H4 (cell line): Measurements from ENCODE around the gene MYH9. TPM values are rescaled to one million over a fixed set of nuclear protein-coding genes. Genes with fewer than 3 reads are reported as not detected.
"Not testable (repeated sequence)": the region's sequence is repeated elsewhere in the genome, so short reads cannot be mapped to it uniquely, and the experiment has no call there.

ENCODE experiments used
- DNase-seq: peaks from one replicate; pipeline ENCODE4 v3.0.0-alpha.2; 2015; ENCODE audit warnings: low spot score
- total RNA-seq: library from RNA; depleted of rRNA; stranded (reverse); fragments of >200 nt; shearing (Covaris generic); gene quantifications from 2 replicates; pipeline ENCODE4 v1.2.3, GENCODE V29; 2014

MYH9 gene
- total RNA-seq, 1 experiment from 2014 or later, result 82.9 TPM

GRCh38 chr22:36296690-36297089 lies 91.1 kb downstream of the MYH9 start:
- no peak for DNase-seq

- DNase-seq, result no peak
Measured at GRCh38 chr22:36295247-36295646, 92.5 kb downstream of the MYH9 start.

- no peak for DNase-seq
Measured at GRCh38 chr22:36294801-36295200, 93.0 kb downstream of the MYH9 start.

GRCh38 chr22:36294293-36294620 lies 93.5 kb downstream of the MYH9 start:
- no peak for DNase-seq

GRCh38 chr22:36293606-36294292 lies 94.0 kb downstream of the MYH9 start:
- no peak for DNase-seq

- no peak for DNase-seq
Measured at GRCh38 chr22:36292823-36293530, 94.8 kb downstream of the MYH9 start.

- no peak for DNase-seq
Measured at GRCh38 chr22:36291831-36292740, 95.7 kb downstream of the MYH9 start.

- DNase-seq, result not testable (repeated sequence)
Measured at GRCh38 chr22:36290391-36291075, 97.2 kb downstream of the MYH9 start.

- not testable (repeated sequence) for DNase-seq
Measured at GRCh38 chr22:36289948-36290371, 97.8 kb downstream of the MYH9 start.

- no peak for DNase-seq
Measured at GRCh38 chr22:36289406-36289870, 98.3 kb downstream of the MYH9 start.

GRCh38 chr22:36288571-36289405 lies 99.0 kb downstream of the MYH9 start:
- no peak for DNase-seq

GRCh38 chr22:36287881-36288515 lies 99.8 kb downstream of the MYH9 start:
- no peak for DNase-seq

GRCh38 chr22:36286096-36286957 lies 101.4 kb downstream of the MYH9 start:
- peak; percentile 46 for DNase-seq

- DNase-seq, result no peak
Measured at GRCh38 chr22:36285545-36285944, 102.2 kb downstream of the MYH9 start.

- no peak for DNase-seq
Measured at GRCh38 chr22:36285017-36285416, 102.8 kb downstream of the MYH9 start.

- no peak for DNase-seq
Measured at GRCh38 chr22:36284171-36284571, 103.6 kb downstream of the MYH9 start.

- DNase-seq, result no peak
Measured at GRCh38 chr22:36282328-36282831, 105.4 kb downstream of the MYH9 start.

- no peak for DNase-seq
Measured at GRCh38 chr22:36281781-36282327, 105.9 kb downstream of the MYH9 start.

GRCh38 chr22:36280379-36280778 lies 107.4 kb downstream of the MYH9 start:
- no peak for DNase-seq
